ENCODE measurements around the gene HS6ST3.
"Not testable (repeated sequence)": the region's sequence is repeated elsewhere in the genome, so short reads cannot be mapped to it uniquely, and the experiment has no call there.

The HS6ST3 gene

DNA sequence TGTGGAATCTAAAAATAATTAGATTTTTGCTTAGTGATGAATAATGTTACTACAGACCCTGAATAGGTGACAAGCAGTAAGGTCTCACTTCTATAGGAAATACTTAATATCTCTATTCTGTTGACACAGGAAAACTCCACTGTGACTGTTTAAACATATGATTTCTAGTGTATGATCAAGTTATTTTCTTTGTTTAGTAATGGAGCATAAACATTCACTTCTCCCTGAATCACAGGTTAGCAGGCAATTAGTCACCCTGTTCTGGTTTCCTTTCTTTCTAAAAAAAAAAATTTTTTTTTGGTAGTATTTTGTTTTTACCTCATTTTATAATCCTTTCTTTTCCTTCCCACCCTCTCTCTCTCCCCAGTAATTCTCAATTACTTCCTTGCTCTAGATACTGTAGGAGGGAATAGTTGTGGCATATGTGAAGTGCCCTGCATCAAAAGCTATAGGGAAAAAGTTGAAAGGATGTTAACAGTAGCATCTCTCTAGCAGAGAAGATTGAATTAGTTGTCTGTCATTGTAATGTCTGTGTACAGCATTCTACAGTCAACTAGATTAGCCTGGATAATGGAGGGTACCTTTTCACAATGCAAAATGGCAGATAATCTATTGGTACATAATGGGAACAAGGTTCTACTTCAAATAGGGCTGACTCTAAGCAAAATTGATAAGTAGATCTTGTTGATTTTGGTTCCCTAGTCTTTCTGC lies 3.5 kb downstream of the HS6ST3 start:
- no peak for DNase-seq

DNA sequence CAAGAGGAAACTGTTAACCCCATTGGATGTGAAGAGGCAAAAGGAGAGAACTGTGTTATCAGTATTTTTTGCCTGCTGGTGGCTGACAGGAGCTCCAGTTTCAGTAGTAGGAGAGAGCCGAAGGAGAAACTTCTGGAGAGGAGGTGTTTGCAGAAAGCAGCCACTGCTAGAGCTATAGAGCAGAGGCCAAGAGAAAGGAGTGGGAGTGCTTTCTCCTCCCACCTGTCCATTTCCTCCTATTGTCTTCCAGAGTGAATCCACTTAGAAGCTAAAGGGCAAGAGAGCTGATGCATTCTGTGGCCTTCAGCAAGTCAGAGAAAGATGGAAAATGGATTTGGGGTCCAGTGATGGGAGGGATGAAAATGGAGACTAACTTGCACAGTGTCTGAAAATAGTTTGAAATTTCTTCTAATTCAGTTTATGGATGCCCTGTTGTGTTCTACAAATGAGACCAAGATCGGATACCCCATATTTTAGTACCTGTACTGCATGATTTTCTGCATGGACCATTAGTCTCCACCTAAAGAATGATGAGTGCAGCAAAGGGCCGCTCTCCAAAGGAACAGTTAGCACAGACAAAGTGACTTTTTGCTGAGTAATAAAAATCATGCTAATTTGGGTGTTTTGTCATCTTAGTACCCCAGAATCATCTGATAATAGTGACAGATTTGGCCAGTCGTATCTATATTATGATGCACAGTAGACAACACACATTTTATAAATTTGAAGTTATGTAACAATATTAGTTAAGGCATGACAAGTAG lies 10.7 kb downstream of the HS6ST3 start:
- DNase-seq, result no peak

DNA sequence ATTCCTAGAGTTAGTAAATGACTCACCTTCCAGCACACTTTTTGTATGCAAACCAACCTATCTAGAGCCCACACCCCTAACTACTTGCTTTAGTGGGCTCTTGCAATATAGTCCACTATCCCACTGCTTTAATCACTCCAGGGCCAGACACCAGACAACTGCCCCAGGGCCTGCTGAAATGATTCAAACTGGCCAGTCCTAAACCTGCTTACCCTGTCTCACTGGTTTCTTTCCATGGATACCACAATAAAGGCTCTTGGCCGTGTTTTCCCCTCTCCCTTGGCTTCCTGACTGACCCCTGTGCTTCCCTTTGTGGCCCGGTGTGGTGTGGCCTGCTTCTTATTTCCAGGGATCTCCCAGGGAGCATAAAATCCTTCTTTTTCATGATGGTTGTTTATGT lies 14.6 kb downstream of the HS6ST3 start:
- no peak for DNase-seq

DNA sequence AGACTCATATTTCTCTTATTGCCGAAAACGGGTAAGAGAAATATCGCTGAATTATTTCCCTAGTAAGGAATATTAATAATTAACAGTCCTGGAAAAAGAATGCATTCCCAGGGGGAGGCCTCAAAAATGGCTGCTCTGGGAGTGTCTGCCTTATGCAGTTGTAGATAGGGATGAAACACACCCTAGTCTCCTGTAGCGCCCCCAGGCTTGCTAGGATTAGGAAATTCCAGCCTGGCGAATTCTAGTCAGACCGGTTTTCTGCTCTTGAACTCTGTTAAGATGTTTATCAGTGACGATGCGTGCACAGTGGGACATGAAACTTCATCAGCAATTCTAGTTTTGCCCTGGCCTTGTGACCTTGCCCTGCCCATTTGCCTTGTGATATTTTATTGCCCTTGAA lies 18.2 kb downstream of the HS6ST3 start:
- DNase-seq, result not testable (repeated sequence)

DNA sequence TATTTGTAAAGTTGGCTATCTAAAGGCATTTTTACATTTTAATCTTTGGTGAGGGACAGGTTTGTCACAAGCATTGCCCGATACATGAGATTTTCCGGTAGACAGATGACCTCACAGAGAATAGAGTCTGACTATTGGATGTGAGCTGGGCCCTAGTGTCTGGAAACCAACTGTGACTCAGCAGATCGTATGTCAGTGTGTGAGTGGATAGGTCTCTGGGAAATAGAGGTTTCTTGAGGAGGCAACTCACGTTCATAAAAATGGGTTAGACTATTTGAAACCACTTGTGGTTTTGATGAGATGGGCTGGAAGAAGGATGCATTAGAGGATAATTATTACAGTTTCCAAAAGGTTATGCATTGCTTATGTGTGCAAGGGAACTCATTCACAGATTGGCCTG lies 19.2 kb downstream of the HS6ST3 start:
- DNase-seq, result no peak

DNA sequence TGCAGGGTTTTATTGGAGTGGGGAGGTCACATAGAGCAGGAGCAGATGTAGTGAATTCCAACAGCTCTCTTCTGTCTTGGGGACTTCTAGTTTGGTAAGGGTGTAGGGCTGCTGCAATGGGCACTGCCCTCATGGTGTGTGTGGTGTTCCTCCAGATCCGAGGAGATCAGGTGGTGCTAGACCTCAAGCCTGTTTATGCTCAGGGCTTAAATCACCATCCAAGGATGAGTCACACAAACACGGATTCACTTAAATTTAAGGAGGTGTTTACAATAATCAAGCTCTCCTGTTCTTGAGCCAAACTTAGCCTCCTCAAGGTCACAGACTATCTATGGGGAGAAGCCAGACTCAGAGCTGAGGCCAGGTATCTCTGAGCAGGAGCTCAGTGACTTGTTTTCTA lies 23.0 kb downstream of the HS6ST3 start:
- no peak for DNase-seq

DNA sequence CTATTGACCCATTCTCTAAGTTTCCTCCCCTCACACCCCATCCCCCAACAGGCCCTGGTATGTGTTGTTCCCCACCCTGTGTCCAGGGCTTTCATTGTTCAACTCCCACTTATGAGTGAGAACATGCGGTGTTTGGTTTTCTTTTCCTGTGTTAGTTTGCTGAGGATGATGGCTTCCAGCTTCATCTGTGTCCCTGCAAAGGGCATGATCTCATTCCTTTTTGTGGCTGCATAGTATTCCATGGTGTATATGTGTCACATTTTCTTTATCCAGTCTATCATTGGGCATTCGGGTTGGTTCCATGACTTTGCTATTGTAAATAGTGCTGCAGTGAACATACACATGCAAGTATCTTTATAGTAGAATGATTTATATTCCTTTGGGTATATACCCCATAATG lies 25.5 kb downstream of the HS6ST3 start:
- DNase-seq, result not testable (repeated sequence)

DNA sequence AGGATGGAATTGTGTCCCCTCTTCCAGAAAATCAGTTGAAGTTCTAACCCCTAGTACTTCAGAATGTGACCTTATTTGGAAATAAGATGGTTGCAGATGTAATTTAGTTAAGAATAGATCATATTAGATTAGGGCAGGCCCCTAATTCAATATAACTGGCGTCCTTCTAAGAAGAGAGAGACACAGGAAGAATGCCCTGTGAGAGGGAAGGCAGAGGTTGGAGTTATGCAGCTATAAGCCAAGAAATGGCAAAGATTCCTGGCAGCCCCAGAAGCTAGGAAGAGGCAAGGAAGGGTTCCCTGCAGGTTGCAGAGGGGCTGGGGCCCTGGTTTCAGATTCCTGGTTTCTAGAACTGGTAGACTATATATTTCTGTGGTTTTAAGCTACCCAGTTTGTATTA lies 30.0 kb downstream of the HS6ST3 start:
- DNase-seq, result no peak

DNA sequence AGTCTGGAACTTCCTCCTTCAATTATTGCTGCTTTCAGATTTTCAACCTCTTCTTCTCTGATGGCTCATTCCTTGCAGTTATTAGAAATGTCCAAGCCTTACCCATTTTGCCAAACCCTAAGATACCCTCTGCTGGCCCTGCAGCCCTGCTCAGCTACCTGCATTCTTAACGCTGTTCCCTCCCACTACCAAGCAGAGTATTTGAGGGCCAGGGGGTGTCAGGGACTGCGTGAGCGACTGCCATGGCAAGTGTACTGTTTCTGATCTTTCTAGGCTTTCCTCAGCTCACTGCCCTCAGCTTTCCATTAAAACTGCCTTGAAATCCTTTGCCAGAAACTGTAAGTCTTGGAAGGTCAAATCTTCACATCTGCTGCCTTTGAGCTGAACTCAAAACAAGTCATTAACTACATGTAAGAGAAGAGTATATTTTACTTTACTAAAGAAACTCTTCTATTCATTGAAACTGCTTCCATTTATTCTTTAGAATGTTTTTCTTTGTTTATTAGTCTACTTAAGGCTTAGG lies 41.0 kb downstream of the HS6ST3 start:
- DNase-seq, result no peak

DNA sequence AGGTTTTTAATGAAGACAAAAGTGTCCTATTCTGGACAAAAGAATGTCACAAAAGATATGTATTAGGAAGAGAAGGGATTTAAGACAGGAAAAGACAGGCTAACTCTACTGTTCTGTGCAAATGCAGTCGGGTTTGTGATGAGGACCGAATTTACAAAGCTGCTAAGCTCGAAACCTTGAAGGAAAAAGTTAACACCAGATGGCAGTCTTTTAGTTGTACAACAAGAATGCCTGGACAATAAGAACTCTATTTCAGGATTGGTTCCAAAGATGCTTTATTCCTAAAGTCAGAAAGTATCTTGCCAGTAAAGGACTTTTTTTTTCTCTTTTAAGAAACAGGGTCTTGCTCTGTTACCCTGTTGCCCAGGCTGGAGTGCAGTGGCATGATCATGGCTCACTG lies 51.1 kb downstream of the HS6ST3 start:
- DNase-seq, result no peak

DNA sequence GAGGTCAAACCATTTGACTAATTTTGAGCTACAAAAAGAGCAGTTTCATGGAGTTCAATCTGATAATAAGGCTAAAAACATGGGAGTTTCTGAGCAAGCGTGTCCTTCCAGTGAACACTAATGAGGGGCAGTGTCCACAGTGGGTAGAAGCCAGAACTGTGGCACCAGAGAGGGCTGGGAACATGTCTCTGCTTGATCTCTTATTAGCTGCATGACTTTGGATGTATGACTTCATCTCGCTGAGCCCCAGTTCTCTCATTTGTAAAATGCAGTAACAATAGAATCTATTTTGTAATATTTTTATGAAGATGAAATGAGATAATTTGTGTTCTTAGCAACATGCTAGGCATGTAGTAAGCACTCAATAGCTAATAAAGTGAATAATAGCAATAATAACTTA lies 69.8 kb downstream of the HS6ST3 start:
- DNase-seq, result no peak

DNA sequence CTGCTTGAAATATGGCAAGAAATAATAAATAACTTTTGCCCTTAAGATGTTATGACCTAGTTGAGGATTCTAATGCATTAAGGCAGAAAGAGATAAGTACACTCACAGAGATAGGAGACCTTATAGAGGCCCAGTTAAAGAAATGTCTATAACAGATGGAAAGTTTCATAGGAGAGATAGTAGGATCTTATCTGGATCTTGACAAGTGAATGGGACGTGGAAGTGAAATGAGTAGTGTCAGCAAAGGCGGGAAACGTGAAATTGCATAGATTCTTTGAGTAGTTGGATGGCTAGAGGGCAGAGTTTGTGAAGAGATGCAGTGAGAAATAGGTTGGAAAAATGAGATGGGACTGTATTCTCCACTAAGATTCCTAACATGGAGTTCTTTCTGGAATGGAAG lies 71.2 kb downstream of the HS6ST3 start:
- DNase-seq, result no peak

DNA sequence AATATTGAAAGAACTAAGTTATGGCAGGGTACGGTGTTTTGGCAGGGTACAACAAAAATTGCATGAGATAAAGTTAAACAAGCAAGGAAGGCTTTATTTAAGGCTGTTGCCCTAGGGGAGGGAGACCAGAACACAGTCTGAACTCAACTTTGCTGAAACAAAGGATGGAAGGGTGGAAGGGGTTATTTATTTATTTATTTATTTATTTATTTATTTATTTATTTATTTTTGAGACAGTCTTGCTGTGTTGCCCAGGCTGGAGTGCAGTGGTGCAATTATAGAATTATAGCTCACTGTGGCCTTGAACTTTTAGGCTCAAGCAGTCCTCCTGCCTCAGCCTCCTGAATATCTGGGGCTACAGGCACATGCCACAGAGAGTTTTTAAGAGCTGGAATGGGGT lies 75.9 kb downstream of the HS6ST3 start:
- no peak for DNase-seq

DNA sequence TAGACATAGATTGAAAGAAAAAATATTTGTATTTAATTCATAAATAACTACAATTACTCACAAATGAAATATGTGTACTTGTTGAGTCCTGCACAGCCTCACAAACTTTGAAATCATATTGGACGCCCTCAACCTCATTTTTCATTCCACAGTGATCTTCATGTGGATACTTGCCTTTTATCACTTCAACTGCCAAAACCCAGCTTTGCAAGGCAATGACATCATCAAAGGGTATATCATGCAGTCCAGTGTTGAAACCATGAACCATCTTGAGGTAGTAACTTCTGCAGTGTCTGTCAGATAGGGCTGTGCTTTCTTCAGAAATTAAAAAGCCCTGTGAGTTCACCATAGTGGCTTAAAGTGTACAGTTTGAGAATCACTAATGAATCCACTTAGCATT lies 82.2 kb downstream of the HS6ST3 start:
- no peak for DNase-seq

DNA sequence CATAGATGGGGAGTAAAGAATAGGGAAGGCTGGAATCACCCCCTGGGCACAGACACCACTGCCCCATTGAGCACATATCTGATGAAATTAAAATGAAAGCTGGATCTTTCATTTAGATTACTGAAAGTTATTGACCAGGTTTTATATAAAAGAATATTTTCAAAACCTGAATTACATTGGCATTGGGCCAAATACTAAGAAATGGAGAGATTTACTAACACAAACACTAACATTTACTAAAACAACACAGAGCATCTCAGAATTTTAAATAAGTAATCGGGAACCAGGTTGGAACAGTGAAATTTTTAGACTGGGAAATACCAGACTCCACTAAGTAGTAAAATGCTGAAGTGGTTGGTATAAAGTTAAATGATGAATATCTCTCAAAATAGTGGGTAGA lies 88.9 kb downstream of the HS6ST3 start:
- DNase-seq, result no peak

DNA sequence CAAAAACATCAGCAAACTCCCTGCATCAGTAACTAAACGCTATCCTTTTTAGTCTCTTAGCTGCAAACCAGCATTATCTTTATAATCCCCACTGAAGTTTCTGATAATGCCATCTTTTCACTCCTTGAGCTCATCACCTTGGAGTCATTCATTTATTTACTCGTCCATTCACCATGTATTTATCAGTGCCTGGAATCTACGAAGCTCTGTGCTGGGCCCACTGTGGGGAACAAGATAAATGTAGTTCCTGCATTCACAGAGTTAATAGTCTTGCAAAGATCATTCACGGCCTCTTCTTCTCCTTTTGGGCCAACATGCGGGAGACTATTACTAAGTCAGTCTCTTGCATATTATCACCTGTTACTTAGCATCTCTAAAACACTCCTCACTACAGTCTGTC lies 89.4 kb downstream of the HS6ST3 start:
- DNase-seq, result no peak

DNA sequence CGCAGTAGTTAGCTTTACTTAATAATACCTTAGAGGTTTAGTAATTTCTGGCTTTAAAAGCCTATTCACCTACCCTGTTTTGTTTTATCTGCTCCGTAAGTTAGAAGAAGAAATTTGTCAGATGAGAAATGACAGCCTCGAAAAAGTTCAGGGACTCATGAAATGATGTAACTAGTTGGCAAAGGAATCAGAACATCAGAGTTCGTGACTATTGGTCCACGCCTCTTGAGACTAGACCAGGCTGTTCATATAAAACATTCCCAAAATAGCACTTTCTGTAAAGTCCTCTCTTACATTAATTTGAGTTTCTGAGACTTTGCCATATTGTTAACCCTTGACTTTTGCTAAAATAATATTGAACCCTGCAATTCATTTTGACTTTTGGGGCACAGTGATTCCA lies 92.0 kb downstream of the HS6ST3 start:
- DNase-seq, result no peak

DNA sequence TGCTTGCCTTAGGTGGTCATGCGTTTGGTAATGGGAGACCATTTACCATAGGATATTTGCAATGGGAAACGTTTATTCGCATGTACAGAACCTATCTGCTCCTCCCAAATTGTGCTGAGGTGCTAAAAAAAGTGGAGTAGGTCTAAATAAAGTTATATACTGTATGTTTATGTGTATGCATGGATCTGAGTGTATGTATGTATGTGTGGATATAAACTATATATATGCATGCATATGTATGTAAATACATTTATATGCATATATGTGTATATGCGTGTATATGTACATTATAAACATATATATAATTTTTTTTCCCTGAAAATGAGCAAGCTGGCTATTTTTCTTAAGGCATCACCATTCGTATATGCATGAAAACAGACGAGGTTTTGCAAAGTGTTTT lies 95.9 kb downstream of the HS6ST3 start:
- DNase-seq, result no peak

DNA sequence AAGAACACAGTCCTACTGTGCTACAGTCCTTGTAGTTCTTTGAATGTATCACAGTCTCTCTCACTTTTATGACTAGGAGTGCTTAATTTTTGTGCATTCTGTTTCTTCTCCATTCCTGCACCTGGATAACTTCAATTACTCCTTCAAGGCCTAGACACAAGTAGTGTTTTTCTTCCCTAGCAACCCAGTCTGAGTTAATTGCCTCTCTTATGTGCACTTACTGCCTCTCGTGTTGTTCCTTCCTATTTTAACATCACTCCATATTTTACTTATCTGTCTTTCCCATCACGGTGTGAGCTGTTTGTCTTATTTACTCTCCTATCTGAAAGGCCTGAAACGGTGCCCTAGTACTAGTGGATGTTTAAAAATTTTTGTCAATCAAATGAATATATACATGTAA lies 101.5 kb downstream of the HS6ST3 start:
- DNase-seq, result no peak

DNA sequence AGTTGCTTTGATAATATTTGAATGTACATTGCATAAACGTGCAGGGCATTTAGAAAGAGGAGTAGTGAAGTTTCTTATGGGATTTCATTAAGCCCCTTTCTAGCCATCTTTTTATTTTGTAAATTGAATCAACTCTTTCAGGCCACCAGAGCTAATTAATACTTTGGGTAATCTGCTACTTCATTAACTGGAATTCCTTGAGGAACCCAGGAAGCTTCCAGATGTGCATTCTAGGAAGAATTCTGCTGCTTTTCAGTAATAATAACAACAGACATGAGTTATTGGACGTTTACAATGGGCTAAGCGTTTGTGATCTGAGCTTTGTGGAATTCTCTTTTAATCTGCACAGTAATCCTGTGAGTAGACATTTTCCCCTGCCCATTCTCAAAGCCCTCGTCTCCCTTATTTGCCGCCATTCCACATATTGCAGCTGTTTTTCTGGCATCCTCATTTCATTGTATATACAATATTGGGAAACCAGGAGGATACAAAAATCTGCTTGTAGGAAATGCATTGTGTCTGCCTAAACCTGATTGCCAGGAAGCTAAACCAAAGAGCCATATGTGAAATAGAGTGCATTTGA lies 103.9 kb downstream of the HS6ST3 start:
- DNase-seq, result no peak

DNA sequence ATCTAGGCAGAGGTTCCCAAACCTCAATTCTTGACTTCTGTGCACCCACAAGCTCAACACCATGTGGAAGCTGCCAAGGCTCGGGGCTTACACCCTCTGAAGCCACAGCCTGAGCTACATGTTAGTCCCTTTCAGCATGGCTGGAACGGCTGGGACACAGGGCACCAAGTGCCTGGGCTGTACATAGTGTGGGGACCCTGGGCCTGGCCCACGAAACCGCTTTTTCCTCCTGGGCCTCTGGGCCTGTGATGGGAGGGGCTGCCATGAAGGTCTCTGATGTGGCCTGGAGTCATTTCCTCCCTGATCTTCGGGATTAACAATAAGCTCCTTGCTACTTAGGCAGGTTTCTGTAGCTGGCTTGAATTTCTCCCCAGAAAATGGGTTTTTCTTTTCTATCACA lies 108.1 kb downstream of the HS6ST3 start:
- no peak for DNase-seq

DNA sequence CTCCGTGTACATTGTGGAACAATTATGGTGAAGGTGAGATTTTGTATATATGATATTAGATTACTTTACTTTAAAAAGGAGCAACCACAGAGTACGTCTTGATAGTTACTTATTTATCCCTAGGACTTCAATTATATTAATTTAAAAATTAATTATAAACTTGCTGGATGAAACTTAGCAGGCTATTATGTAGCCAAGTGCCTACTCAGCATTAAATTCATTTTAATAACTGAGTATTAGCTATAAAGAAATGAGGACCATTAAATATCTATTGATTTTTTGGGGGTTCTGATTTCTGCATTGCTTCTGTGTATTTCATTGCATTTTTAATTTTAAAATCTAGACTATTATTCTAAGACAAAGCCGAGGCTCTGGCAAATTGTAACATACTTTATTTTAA lies 109.4 kb downstream of the HS6ST3 start:
- DNase-seq, result no peak

DNA sequence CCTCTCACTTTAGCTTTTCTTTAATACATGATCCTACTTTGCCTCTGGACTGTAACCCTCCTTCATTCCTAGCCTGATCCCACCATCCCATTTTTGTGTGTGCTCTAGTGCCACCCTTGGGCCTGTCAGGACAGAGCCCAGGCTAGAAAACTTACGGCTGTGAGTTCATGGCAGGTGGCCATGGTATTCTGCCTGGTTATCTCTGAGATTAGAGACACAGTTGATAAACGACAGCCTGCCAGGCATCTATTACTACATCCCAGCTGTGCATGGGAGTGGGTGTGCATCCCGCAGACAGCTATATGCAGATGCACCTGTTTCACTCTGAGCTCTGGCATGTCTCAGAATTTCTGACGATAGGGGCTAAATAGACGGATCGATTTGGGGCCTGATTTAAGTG lies 110.9 kb downstream of the HS6ST3 start:
- DNase-seq, result no peak

DNA sequence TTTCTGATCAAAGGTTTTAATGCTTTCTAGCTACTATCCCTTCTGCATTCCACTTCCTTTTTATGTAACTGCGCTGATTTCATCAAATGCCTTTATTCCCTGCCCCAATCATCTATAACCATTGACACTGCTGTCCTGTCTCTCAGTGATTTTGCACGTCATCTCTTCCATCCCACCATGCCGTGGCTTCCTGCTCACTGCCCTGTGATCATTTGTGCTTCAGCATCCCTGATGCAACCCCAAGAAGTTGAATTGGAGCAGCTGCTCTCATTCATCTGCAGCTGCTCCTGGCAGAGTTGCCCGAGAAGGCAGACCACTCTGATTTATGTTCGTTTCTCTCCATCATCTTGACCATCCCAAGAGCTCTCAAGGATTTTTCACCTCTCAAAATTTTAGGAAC lies 112.4 kb downstream of the HS6ST3 start:
- no peak for DNase-seq

Data from T-helper 1 cell (primary cell).